Endodermal cell (in vitro differentiated cells): Measurements from ENCODE around the gene RNASE1. TPM values are rescaled to one million over a fixed set of nuclear protein-coding genes. Genes with fewer than 3 reads are reported as not detected.

Source experiments
- DNase-seq: peaks from one replicate; pipeline ENCODE4 v3.0.0-alpha.2; 2017
- H3K27ac ChIP-seq: 2 replicates; pipeline ENCODE4 v1.5.1; 2013; ENCODE audit warnings: mild to moderate bottlenecking, low read depth, low read length, moderate library complexity
- H3K27me3 ChIP-seq: 2 replicates; pipeline ENCODE4 v1.6.1; 2013; ENCODE audit warnings: mild to moderate bottlenecking, low read length, moderate library complexity; ENCODE audit not compliant: insufficient read depth, control insufficient read depth, poor library complexity, severe bottlenecking
- H3K36me3 ChIP-seq: 2 replicates; pipeline ENCODE4 v1.7.0; 2013; ENCODE audit warnings: mild to moderate bottlenecking, low read length, moderate library complexity; ENCODE audit not compliant: control insufficient read depth, insufficient read depth
- H3K4me1 ChIP-seq: one replicate; pipeline ENCODE4 v1.7.0; 2013; ENCODE audit warnings: low read length; ENCODE audit not compliant: control insufficient read depth, insufficient read depth
- H3K4me3 ChIP-seq: 2 replicates; pipeline ENCODE4 v1.5.1; 2013; ENCODE audit warnings: mild to moderate bottlenecking, low read length, moderate library complexity
- H3K9ac ChIP-seq: 2 replicates; pipeline ENCODE4 v1.6.1; 2013; ENCODE audit warnings: mild to moderate bottlenecking, low read length, moderate library complexity; ENCODE audit not compliant: poor library complexity, severe bottlenecking; ENCODE audit errors: extremely low read depth
- H3K9me3 ChIP-seq: 2 replicates; pipeline ENCODE4 v1.6.1; 2013; ENCODE audit warnings: mild to moderate bottlenecking, low read length, moderate library complexity; ENCODE audit not compliant: control insufficient read depth
- H3K27ac Mint-ChIP-seq: 2 replicates; pipeline ENCODE4 v1.8.0; 2020; ENCODE audit warnings: mixed read lengths
- H3K27me3 Mint-ChIP-seq: 2 replicates; pipeline ENCODE4 v1.8.0; 2021; ENCODE audit warnings: mild to moderate bottlenecking, mixed read lengths; ENCODE audit not compliant: insufficient read depth
- H3K36me3 Mint-ChIP-seq: 2 replicates; pipeline ENCODE4 v1.8.0; 2020; ENCODE audit warnings: low read depth, mixed read lengths
- H3K4me1 Mint-ChIP-seq: 2 replicates; pipeline ENCODE4 v1.8.0; 2020; ENCODE audit warnings: mixed read lengths
- H3K4me3 Mint-ChIP-seq: 2 replicates; pipeline ENCODE4 v1.8.0; 2020; ENCODE audit warnings: mild to moderate bottlenecking, moderate library complexity, mixed read lengths
- H3K9me3 Mint-ChIP-seq: 2 replicates; pipeline ENCODE4 v1.8.0; 2020; ENCODE audit warnings: mild to moderate bottlenecking, mixed read lengths
- CTCF ChIP-seq: fragments of 200-600 bp; sonication (generic); conservative IDR thresholded peaks from 2 replicates; pipeline ENCODE4 v1.5.0; 2021; ENCODE audit warnings: antibody characterized with exemption, mild to moderate bottlenecking
- WGBS, 2 experiments: methylation state at CpG; one replicate each; pipeline versions ENCODE4 v1.1.5 to v1.1.7; 2013; ENCODE audit warnings: missing lambda C conversion rate in 2 of 2, mixed read lengths in 1 of 2; ENCODE audit not compliant: insufficient coverage in 1 of 2, insufficient read length in 1 of 2; 5-methylcytosine and 5-hydroxymethylcytosine counted together
- total RNA-seq, 2 donors: library from RNA; stranded (reverse); fragmentation: NEBNext Ultra II Directional in 1 of 2; extraction: Animal tissue kit (Norgen Biotek cat#: 25700) in 1 of 2; gene quantifications; 2 replicates in 1 of 2; 3 replicates in 1 of 2; pipeline ENCODE4 v1.2.1, GENCODE V29; 2021

The RNASE1 gene
- total RNA-seq, 2 donors from 2014 or later: 9.9 to 10.7 TPM

GRCh38 chr14:20782280-20782890, 20.3 kb downstream of the RNASE1 start:
- no peak overlapping the region for H3K9ac ChIP-seq
- H3K27ac Mint-ChIP-seq: peak overlapping the region; percentile 25
- H3K4me3 Mint-ChIP-seq: no peak overlapping the region
- WGBS, 2 experiments: 60 to 69% methylated on average over 5 of the region's 5 CpGs
- peaks cover 29% of the 10 kb centered on the region for H3K4me1 Mint-ChIP-seq
- H3K9me3 Mint-ChIP-seq: no peaks in the 10 kb centered on the region
- H3K27me3 Mint-ChIP-seq: no peaks in the 10 kb centered on the region
- H3K9me3 ChIP-seq: no peaks in the 10 kb centered on the region
- no peaks in the 10 kb centered on the region for H3K36me3 Mint-ChIP-seq
- no peaks in the 10 kb centered on the region for H3K27me3 ChIP-seq
- H3K36me3 ChIP-seq: no peaks in the 10 kb centered on the region
- peaks cover 6% of the 10 kb centered on the region for H3K4me1 ChIP-seq
- H3K4me3 ChIP-seq: no peak overlapping the region
- no peak for DNase-seq
- no peak for TF ChIP-seq CTCF
- H3K27ac ChIP-seq: peak overlapping the region; percentile 19

GRCh38 chr14:20781803-20782202, 20.8 kb downstream of the RNASE1 start:
- Mint-ChIP-seq H3K27ac (peak overlapping the region; percentile 25), H3K9me3 (no peaks in the 10 kb centered on the region), H3K27me3 (no peaks in the 10 kb centered on the region), H3K4me1 (peaks cover 29% of the 10 kb centered on the region), H3K4me3 (no peak overlapping the region), H3K36me3 (no peaks in the 10 kb centered on the region)
- H3K9me3 ChIP-seq: no peaks in the 10 kb centered on the region
- H3K27ac ChIP-seq: peak overlapping the region; percentile 19
- H3K9ac ChIP-seq: no peak overlapping the region
- DNase-seq: peak; percentile 49
- peaks cover 6% of the 10 kb centered on the region for H3K4me1 ChIP-seq
- H3K27me3 ChIP-seq: no peaks in the 10 kb centered on the region
- no peaks in the 10 kb centered on the region for H3K36me3 ChIP-seq
- TF ChIP-seq CTCF: no peak
- 60 to 76% methylated on average over 3 to 4 of the region's 4 CpGs for WGBS, 2 experiments
- H3K4me3 ChIP-seq: no peak overlapping the region

GRCh38 chr14:20775901-20776300, 26.7 kb downstream of the RNASE1 start:
- 84 to 100% methylated on average over 1 of the region's 1 CpG for WGBS, 2 experiments
- peaks cover 33% of the 10 kb centered on the region for H3K9me3 ChIP-seq
- H3K27me3 Mint-ChIP-seq: peaks cover under 1% of the 10 kb centered on the region
- no peak overlapping the region for H3K9ac ChIP-seq
- H3K27me3 ChIP-seq: no peaks in the 10 kb centered on the region
- no peaks in the 10 kb centered on the region for H3K36me3 ChIP-seq
- DNase-seq: no peak
- peaks cover 27% of the 10 kb centered on the region for H3K4me1 Mint-ChIP-seq
- no peaks in the 10 kb centered on the region for H3K4me1 ChIP-seq
- no peak overlapping the region for H3K27ac ChIP-seq
- H3K9me3 Mint-ChIP-seq: peaks cover 28% of the 10 kb centered on the region
- no peak overlapping the region for H3K4me3 Mint-ChIP-seq
- H3K27ac Mint-ChIP-seq: no peak overlapping the region
- H3K36me3 Mint-ChIP-seq: no peaks in the 10 kb centered on the region
- TF ChIP-seq CTCF: no peak
- H3K4me3 ChIP-seq: no peak overlapping the region
